WI38 (cell line): ENCODE results near the gene MEPE.

Source experiments
- H3K4me3 ChIP-seq: 2 replicates; pipeline ENCODE4 v1.5.1; 2011; ENCODE audit warnings: low read depth, mild to moderate bottlenecking, control low read depth, low read length
- TF ChIP-seq, protein P1 (sequence below): IDR thresholded peaks from 2 replicates; pipeline ENCODE4 v1.5.1; 2012; ENCODE audit warnings: low read depth, mild to moderate bottlenecking, control low read depth, low read length

The MEPE gene

DNA sequence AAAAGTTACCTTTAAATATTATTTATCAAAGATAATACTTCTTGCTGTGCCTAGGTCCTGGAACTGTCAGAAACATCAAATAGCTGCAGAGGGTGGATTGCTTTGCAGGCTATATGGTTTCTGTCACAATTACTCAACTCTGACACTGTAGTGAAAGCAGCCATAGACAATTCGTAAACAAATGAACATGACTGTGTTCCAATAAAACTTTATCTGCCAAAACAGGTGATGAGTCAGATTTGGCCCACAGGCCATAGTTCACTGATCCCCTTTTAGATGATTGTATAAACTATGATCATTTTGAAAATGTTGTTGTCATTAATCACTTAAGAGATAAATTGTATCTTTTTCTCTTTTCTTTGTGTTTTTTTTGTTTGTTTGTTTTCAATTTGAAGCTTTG lies 8.4 kb upstream of the MEPE start:
- TF ChIP-seq, protein P1, sequence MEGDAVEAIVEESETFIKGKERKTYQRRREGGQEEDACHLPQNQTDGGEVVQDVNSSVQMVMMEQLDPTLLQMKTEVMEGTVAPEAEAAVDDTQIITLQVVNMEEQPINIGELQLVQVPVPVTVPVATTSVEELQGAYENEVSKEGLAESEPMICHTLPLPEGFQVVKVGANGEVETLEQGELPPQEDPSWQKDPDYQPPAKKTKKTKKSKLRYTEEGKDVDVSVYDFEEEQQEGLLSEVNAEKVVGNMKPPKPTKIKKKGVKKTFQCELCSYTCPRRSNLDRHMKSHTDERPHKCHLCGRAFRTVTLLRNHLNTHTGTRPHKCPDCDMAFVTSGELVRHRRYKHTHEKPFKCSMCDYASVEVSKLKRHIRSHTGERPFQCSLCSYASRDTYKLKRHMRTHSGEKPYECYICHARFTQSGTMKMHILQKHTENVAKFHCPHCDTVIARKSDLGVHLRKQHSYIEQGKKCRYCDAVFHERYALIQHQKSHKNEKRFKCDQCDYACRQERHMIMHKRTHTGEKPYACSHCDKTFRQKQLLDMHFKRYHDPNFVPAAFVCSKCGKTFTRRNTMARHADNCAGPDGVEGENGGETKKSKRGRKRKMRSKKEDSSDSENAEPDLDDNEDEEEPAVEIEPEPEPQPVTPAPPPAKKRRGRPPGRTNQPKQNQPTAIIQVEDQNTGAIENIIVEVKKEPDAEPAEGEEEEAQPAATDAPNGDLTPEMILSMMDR: no peak

DNA sequence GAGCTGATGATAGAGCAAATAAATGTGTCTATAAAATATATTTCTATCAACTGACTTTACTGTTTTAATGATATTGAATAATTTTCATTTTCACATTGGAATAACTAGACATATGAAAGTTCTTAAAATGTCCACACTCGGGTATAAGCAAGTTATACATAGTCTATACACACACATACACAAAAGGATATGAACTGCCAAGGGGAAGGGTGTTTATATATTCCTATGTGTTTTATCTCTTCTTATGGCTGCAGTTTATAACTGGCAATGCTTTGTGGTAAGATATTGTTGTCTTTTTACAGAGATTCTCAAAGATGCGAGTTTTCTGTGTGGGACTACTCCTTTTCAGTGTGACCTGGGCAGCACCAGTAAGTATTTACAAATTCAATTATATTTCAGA lies 1.6 kb downstream of the MEPE start:
- no peak overlapping the region for H3K4me3 ChIP-seq
- TF ChIP-seq, protein P1: no peak

More for the DNA sequence above, 8.4 kb upstream of the MEPE start:
- H3K4me3 ChIP-seq: no peak overlapping the region

DNA sequence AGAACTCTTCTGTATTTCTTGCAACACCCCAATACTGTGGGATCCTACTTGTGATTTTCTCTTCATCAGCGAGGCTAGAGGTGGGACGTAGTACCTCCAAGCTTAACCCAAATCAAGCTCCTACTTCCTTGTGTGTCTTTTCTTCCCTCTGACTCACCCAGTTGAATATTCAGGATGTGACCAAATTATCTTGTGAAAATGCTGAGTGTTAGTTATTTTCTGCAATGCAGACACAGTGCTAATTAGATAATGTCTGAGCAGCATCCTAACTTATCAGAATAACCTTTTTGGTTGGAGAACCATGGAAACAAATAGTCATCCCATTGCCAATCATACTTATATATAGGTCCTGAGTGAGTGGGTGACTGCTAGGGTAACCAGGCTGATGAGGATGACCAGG lies 2.4 kb downstream of the MEPE start:
- TF ChIP-seq, protein P1: no peak
- H3K4me3 ChIP-seq: no peak overlapping the region

DNA sequence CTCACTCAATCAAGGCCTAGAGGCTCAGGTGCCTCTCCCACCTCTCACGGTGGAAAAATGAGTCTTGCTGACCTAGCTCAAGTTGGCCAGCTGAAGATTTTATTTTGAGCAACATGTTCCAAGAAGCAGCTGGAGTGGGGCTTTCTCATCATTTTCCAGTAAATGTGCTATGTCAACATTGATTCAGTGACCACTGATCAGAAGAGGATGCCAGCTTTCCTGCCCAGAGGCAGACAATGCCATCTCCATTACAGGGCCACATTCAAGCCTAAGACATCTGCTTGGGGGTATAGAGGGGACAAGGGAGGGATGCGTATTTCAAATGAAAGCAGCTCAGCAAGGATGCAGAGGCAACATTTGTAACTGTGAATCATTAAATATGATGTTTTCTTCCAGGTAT lies 3.0 kb downstream of the MEPE start:
- TF ChIP-seq, protein P1: no peak
- no peak overlapping the region for H3K4me3 ChIP-seq

DNA sequence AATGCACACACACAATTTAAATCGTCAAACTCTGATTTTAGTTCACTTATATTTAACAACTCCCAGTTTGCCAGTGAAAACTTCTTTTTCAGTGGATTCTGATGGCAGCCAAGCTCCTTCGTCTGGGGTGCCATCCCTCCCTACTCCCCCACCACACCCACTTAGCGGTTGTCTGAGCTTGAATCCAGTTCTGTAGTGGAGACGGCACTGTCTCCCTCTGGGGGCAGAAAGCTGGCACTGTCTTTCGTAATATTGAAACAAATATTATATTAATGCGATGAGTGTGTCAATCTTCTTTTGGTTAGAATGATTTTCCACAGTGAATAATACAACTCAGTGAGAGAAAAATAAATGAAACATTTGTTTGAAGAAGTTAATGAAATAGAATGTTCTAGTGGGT lies 5.4 kb downstream of the MEPE start:
- no peak overlapping the region for H3K4me3 ChIP-seq
- TF ChIP-seq, protein P1: peak; percentile 32

DNA sequence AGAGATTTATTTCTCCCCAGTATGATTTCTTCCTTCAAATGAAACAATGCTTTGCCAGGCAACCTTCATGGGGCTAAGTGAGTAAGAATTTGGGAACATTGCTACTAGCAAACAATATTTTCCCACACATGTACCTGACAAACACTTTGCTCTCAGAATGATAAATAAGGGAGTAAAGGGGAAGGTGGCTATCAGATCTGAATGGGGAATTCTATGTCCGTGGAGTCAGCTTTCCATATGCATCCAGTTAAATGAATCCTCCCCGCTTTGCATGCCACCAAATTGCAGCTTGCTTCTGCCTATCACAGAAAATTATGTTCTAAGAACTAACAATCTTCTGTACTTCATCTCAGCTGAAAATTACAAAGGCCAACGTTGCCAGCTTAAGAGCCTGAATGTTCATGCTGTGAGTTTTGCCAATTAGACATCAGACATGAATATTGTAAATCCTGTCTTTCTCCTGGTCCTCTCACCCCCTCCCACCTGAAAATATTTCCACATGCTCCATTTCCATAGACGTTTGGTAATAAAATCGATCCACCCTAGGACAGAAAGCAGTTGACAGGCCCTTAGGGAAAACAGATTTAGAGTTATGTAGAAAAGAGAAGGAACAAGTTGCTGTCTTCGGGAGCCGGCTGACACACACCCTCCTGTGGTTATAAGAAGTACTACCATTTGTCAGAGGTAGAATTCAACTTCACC lies 6.3 kb downstream of the MEPE start:
- TF ChIP-seq, protein P1: peak; percentile 53; the same call in 1 of the 2 replicates
- H3K4me3 ChIP-seq: no peak overlapping the region

DNA sequence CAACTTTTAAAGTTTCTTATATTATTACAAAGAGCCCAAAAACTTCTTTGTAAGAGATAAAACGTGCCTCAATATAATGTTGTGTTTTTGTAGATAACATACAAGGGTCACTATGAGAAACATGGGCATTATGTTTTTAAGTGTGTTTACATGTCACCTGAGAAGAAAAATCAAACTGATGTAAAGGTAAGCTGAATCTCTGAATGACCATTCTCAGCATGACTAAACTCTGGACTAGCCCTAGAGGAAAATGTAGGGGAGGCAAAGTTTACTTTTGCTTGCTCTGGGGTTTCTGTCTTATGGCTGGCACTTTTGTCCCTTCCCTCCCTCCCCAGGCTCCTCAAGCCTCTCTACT lies 6.8 kb downstream of the MEPE start:
- TF ChIP-seq, protein P1: no peak
- H3K4me3 ChIP-seq: no peak overlapping the region
